ENCODE measurements around the gene IFTAP. TPM values are rescaled to one million over a fixed set of nuclear protein-coding genes. Genes with fewer than 3 reads are reported as not detected.

The IFTAP gene
- total and polyA plus RNA-seq, 8 donors = 14.9 to 95.0 (median 29.9) TPM

DNA sequence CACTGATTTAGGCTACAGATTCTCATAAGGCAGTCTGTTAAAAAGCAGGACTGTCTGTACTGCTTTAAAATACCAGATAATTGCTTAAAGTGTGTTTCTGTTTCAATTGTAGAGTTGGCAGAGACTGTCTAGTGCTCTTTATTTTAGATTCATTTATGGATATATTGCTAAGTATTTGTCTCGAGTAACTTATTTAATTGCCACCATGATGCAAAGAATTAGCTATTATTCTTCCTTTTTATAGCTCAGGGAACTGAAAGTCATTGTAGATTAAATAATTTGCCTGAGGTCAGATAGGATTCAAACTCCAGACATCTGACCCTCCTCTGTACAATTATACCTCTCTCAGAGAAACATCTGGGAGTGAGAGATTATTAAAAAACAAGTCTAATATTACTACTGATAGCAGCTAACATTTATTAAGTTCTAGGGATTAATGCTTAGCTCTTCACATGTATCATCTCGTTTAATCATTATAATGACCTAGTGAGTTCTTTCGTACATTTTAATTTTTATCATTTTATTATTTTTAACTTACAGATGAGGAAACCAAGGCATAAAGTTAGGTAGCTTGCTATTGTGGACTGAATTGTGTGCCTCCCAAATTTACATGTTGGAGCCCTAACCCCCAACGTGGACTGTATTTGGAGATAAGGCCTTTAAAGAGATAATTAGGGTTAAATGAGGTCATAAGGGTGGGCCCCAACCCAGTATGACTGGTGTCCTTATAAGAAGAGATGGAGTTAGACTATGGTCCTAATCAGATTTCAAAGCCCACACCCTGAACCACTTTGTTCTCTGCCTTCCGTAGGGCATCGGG lies 23.5 kb downstream of the IFTAP start:
- Histone ChIP-seq H3K4me3 (no peak overlapping the region), H3K27ac (no peak overlapping the region), H3K9me3 (no peaks in the 10 kb centered on the region), H3K36me3 (no peaks in the 10 kb centered on the region), H3K4me1 (peaks cover 0 to 19% (median 9%) of the 10 kb centered on the region in 4 donors), H3K27me3 (no peaks in the 10 kb centered on the region)
- intact Hi-C loops (cut with DNase I; ENCODE audit: low total_unique reads) = no loop called here
- 80 to 87% (median 84%) methylated on average over 6 of the region's 6 CpGs for WGBS, 5 donors
- no peak for TF ChIP-seq POLR2AphosphoS5 (IDR thresholded peaks at IDR 0.05)
- TF ChIP-seq, protein P1, sequence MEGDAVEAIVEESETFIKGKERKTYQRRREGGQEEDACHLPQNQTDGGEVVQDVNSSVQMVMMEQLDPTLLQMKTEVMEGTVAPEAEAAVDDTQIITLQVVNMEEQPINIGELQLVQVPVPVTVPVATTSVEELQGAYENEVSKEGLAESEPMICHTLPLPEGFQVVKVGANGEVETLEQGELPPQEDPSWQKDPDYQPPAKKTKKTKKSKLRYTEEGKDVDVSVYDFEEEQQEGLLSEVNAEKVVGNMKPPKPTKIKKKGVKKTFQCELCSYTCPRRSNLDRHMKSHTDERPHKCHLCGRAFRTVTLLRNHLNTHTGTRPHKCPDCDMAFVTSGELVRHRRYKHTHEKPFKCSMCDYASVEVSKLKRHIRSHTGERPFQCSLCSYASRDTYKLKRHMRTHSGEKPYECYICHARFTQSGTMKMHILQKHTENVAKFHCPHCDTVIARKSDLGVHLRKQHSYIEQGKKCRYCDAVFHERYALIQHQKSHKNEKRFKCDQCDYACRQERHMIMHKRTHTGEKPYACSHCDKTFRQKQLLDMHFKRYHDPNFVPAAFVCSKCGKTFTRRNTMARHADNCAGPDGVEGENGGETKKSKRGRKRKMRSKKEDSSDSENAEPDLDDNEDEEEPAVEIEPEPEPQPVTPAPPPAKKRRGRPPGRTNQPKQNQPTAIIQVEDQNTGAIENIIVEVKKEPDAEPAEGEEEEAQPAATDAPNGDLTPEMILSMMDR (IDR thresholded peaks at IDR 0.05) = no peak
- TF ChIP-seq EP300 (IDR thresholded peaks at IDR 0.05) = no peak
- TF ChIP-seq POLR2A (IDR thresholded peaks at IDR 0.05) = no peak
- no peak for DNase-seq

DNA sequence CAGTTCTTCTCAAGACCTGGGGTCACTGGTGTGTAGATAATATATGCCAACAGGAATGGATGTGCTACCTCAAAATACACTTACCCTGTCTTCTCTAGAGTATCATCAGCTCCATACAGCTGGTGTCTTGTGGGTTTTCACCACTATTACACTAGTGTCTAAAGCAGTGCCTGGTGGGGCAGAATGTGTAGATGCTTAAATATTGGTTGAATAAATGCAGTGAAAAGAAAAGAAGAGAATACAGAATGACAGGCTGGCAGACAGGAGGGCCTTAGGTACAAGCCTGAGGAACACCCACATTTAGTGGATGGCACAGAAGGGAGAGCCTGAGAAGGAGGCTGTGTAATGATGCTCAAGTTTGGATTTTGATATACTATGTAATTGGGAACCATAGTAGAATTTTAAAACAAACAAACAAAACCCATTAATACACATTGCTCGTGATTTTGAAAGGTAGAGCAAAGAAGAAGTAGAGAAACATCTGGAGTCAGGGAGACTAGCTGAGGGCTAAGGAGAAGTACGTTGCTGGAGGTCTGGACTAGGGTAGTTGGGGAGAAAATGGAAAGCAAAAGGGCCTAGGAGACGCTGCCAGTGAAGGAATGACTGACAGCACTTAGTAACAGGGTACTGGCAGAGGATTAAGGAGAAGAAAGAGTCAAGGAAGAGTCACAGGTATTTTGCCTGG lies 24.2 kb downstream of the IFTAP start:
- 59 to 82% (median 76%) methylated on average over 3 of the region's 3 CpGs for WGBS, 5 donors
- TF ChIP-seq POLR2AphosphoS5 (IDR thresholded peaks at IDR 0.05) (no peak), EP300 (IDR thresholded peaks at IDR 0.05) (no peak), POLR2A (IDR thresholded peaks at IDR 0.05) (no peak)
- TF ChIP-seq, protein P1 (IDR thresholded peaks at IDR 0.05) = no peak
- Histone ChIP-seq H3K4me1 (peaks cover 0 to 19% (median 9%) of the 10 kb centered on the region in 4 donors), H3K4me3 (no peak overlapping the region), H3K36me3 (no peaks in the 10 kb centered on the region), H3K27ac (no peak overlapping the region), H3K9me3 (no peaks in the 10 kb centered on the region), H3K27me3 (no peaks in the 10 kb centered on the region)
- DNase-seq = no peak
- intact Hi-C loops (cut with DNase I; ENCODE audit: low total_unique reads) = no loop called here

DNA sequence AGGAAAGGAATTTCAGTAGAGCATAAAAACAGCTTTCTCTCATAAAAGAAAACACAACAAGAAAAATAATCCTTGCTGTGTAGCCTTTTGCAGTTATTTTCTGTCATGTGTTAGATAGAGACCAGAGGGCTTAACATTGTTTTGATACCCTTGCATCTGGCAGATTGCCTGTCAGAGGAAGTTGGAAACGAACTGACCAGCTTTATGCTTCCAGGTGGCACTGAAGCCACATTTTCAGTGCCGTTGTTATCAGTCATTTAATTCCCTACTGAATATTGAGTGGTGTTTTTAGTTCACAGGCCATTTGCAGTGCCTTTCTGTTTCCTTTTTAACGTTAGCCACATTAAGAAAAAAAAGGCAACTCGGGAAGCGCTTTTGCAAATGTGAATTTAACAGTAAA lies 25.2 kb downstream of the IFTAP start:
- H3K27ac ChIP-seq = no peak overlapping the region
- 25 to 32% (median 29%) methylated on average over 5 of the region's 5 CpGs for WGBS, 5 donors
- peak in 1 of 2 donors; percentile 48 for DNase-seq
- H3K36me3 ChIP-seq = no peaks in the 10 kb centered on the region
- H3K4me1 ChIP-seq = peaks cover 0 to 19% (median 9%) of the 10 kb centered on the region in 4 donors
- H3K9me3 ChIP-seq = no peaks in the 10 kb centered on the region
- no peak for TF ChIP-seq EP300 (IDR thresholded peaks at IDR 0.05)
- TF ChIP-seq, protein P1 (IDR thresholded peaks at IDR 0.05) = no peak
- no peak overlapping the region for H3K4me3 ChIP-seq
- intact Hi-C loops (cut with DNase I; ENCODE audit: low total_unique reads) = no loop called here
- no peaks in the 10 kb centered on the region for H3K27me3 ChIP-seq

DNA sequence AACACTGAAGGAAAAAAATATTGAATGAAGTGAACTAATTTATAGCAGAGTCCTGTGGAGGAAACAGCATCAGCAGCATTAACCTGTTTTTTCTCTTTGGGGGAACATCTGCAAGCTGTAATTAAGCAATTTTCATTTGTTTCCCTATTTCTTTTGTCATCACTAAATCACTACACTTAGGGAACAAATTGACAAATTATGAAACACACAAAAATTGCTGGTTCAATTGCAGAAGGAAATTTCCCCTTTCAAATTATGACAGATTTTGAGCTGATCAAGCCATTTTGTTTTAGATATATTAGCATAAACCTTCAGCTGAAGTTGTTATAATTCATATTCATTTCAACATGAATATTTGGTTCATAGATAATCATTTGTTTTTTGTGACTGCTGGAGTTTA lies 25.9 kb downstream of the IFTAP start:
- TF ChIP-seq, protein P1 (IDR thresholded peaks at IDR 0.05) = no peak
- no peak for TF ChIP-seq POLR2AphosphoS5 (IDR thresholded peaks at IDR 0.05)
- no peak for TF ChIP-seq EP300 (IDR thresholded peaks at IDR 0.05)
- no peak for TF ChIP-seq POLR2A (IDR thresholded peaks at IDR 0.05)
- H3K36me3 ChIP-seq = no peaks in the 10 kb centered on the region
- intact Hi-C loops (cut with DNase I; ENCODE audit: low total_unique reads) = loop anchor here (10.0 kb wide), 1 partner anchor 55 kb away; the partner anchor contains the start of gene RAG1

More for the DNA sequence above, 25.9 kb downstream of the IFTAP start:
- DNase-seq = no peak
- Histone ChIP-seq H3K4me1 (peaks cover 0 to 19% (median 9%) of the 10 kb centered on the region in 4 donors), H3K27me3 (no peaks in the 10 kb centered on the region), H3K4me3 (no peak overlapping the region), H3K27ac (no peak overlapping the region), H3K9me3 (no peaks in the 10 kb centered on the region)
